NCI-H1417 treated with DMSO at 0.1 percent for 48 hours (cell line): ENCODE measurements around the gene PRPF6.

Source experiments
- DNase-seq: peaks from one replicate; lab custom pipeline; 2025; lab: John Stamatoyannopoulos, UW

Gene PRPF6

GRCh38 chr20:64064145-64064698 lies 83.3 kb downstream of the PRPF6 start:
- no peak for DNase-seq

- no peak for DNase-seq
Observed at GRCh38 chr20:64065062-64065973, 84.4 kb downstream of the PRPF6 start.

GRCh38 chr20:64065974-64066343 lies 85.0 kb downstream of the PRPF6 start:
- DNase-seq = no peak

GRCh38 chr20:64067005-64067632 lies 86.2 kb downstream of the PRPF6 start:
- DNase-seq = no peak

- no peak for DNase-seq
Observed at GRCh38 chr20:64067733-64068307, 86.9 kb downstream of the PRPF6 start.

- peak; percentile 23 for DNase-seq
Observed at GRCh38 chr20:64068386-64069208, 87.7 kb downstream of the PRPF6 start.

- no peak for DNase-seq
Observed at GRCh38 chr20:64069209-64069613, 88.3 kb downstream of the PRPF6 start.

- no peak for DNase-seq
Observed at GRCh38 chr20:64069614-64070243, 88.8 kb downstream of the PRPF6 start.

GRCh38 chr20:64070244-64070993 lies 89.5 kb downstream of the PRPF6 start:
- no peak for DNase-seq

GRCh38 chr20:64071341-64072332 lies 90.7 kb downstream of the PRPF6 start:
- no peak for DNase-seq

- no peak for DNase-seq
Observed at GRCh38 chr20:64072498-64073063, 91.6 kb downstream of the PRPF6 start.

GRCh38 chr20:64073476-64074183 lies 92.7 kb downstream of the PRPF6 start:
- no peak for DNase-seq

- no peak for DNase-seq
Observed at GRCh38 chr20:64074184-64074789, 93.4 kb downstream of the PRPF6 start.

- DNase-seq = no peak
Observed at GRCh38 chr20:64074963-64075362, 94.0 kb downstream of the PRPF6 start.

- no peak for DNase-seq
Observed at GRCh38 chr20:64075556-64075955, 94.6 kb downstream of the PRPF6 start.

- no peak for DNase-seq
Observed at GRCh38 chr20:64076061-64076997, 95.4 kb downstream of the PRPF6 start.

GRCh38 chr20:64077094-64077493 lies 96.2 kb downstream of the PRPF6 start:
- DNase-seq = no peak
